Measurements from ENCODE around the gene NXPH3. TPM values are rescaled to one million over a fixed set of nuclear protein-coding genes. Genes with fewer than 3 reads are reported as not detected.
A peak's percentile ranks its signal among the peaks of the same experiment; 100 is the strongest.

The NXPH3 gene
- total and polyA plus RNA-seq, 2 of the 13 experiments (the other 11 are each of a cell fraction or from before 2014, with no cell fraction given): 0.04 to 0.58 TPM

DNA sequence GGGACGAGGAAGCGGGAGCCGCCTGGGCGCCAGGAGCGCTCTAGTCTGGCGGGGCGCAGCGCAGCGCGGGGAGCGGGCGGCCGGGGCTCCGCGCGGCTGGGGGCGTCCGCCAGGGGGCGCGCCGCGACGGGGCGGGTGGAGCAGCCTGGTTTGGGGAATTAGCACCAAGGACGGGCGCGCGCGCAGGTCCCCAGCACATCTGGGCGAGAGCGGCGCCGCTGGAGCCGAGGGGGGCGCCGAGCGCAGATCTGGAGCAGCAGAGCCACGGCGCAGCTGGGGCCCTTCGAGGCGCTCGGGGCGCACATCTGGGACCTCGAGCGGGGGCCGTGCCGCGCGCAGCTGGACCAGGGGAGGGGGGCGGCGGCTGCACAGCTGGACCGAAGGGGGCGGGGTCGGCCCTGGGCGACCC lies at the start of gene NXPH3 (continued):
- TF ChIP-seq SP4 (CRISPR knock-in tag; IDR thresholded peaks at IDR 0.05): no peak
- TF ChIP-seq ZNF124 (CRISPR knock-in tag; IDR thresholded peaks at IDR 0.05): no peak
- TF ChIP-seq NBN (conservative IDR thresholded peaks at IDR 0.05): no peak
- TF ChIP-seq, protein P1, sequence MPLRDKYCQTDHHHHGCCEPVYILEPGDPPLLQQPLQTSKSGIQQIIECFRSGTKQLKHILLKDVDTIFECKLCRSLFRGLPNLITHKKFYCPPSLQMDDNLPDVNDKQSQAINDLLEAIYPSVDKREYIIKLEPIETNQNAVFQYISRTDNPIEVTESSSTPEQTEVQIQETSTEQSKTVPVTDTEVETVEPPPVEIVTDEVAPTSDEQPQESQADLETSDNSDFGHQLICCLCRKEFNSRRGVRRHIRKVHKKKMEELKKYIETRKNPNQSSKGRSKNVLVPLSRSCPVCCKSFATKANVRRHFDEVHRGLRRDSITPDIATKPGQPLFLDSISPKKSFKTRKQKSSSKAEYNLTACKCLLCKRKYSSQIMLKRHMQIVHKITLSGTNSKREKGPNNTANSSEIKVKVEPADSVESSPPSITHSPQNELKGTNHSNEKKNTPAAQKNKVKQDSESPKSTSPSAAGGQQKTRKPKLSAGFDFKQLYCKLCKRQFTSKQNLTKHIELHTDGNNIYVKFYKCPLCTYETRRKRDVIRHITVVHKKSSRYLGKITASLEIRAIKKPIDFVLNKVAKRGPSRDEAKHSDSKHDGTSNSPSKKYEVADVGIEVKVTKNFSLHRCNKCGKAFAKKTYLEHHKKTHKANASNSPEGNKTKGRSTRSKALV (CRISPR knock-in tag; IDR thresholded peaks at IDR 0.05): peak; percentile 84
- no peak for TF ChIP-seq MTF2 (CRISPR knock-in tag; IDR thresholded peaks at IDR 0.05; ENCODE audit: borderline replicate concordance)
- TF ChIP-seq, protein P2, sequence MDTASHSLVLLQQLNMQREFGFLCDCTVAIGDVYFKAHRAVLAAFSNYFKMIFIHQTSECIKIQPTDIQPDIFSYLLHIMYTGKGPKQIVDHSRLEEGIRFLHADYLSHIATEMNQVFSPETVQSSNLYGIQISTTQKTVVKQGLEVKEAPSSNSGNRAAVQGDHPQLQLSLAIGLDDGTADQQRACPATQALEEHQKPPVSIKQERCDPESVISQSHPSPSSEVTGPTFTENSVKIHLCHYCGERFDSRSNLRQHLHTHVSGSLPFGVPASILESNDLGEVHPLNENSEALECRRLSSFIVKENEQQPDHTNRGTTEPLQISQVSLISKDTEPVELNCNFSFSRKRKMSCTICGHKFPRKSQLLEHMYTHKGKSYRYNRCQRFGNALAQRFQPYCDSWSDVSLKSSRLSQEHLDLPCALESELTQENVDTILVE (CRISPR knock-in tag; IDR thresholded peaks at IDR 0.05): no peak
- TF ChIP-seq, protein P3, sequence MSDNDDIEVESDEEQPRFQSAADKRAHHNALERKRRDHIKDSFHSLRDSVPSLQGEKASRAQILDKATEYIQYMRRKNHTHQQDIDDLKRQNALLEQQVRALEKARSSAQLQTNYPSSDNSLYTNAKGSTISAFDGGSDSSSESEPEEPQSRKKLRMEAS (IDR thresholded peaks at IDR 0.05): no peak; the same call in 1 of the 2 replicates
- no peak for TF ChIP-seq TBX3 (IDR thresholded peaks at IDR 0.05; ENCODE audit: borderline replicate concordance)
- TF ChIP-seq SKI (IDR thresholded peaks at IDR 0.05; ENCODE audit: partially characterized antibody): peak; percentile 66
- TF ChIP-seq KDM1A (CRISPR knock-in tag; IDR thresholded peaks at IDR 0.05): no peak
- TF ChIP-seq, protein P4, sequence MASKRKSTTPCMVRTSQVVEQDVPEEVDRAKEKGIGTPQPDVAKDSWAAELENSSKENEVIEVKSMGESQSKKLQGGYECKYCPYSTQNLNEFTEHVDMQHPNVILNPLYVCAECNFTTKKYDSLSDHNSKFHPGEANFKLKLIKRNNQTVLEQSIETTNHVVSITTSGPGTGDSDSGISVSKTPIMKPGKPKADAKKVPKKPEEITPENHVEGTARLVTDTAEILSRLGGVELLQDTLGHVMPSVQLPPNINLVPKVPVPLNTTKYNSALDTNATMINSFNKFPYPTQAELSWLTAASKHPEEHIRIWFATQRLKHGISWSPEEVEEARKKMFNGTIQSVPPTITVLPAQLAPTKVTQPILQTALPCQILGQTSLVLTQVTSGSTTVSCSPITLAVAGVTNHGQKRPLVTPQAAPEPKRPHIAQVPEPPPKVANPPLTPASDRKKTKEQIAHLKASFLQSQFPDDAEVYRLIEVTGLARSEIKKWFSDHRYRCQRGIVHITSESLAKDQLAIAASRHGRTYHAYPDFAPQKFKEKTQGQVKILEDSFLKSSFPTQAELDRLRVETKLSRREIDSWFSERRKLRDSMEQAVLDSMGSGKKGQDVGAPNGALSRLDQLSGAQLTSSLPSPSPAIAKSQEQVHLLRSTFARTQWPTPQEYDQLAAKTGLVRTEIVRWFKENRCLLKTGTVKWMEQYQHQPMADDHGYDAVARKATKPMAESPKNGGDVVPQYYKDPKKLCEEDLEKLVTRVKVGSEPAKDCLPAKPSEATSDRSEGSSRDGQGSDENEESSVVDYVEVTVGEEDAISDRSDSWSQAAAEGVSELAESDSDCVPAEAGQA (IDR thresholded peaks at IDR 0.05; ENCODE audit: low read depth): no peak
- TF ChIP-seq, protein P4 (CRISPR knock-in tag; IDR thresholded peaks at IDR 0.05; ENCODE audit: borderline replicate concordance): no peak
- no peak for TF ChIP-seq ZFP36 (IDR thresholded peaks at IDR 0.05; ENCODE audit: borderline replicate concordance, low read depth, low read length, partially characterized antibody)
- TF ChIP-seq ZNF780A (CRISPR knock-in tag; IDR thresholded peaks at IDR 0.05): no peak
- TF ChIP-seq THAP11 (CRISPR knock-in tag; IDR thresholded peaks at IDR 0.05): no peak
- 0 out of 2 replicates have a peak, but pooled peaks have one; percentile 44 for TF ChIP-seq ZNF709 (CRISPR knock-in tag; IDR thresholded peaks at IDR 0.05)
- peak; percentile 31; the same call in 1 of the 2 replicates for TF ChIP-seq ZSCAN21 (CRISPR knock-in tag; IDR thresholded peaks at IDR 0.05; ENCODE audit: borderline replicate concordance)
- TF ChIP-seq, protein P5, sequence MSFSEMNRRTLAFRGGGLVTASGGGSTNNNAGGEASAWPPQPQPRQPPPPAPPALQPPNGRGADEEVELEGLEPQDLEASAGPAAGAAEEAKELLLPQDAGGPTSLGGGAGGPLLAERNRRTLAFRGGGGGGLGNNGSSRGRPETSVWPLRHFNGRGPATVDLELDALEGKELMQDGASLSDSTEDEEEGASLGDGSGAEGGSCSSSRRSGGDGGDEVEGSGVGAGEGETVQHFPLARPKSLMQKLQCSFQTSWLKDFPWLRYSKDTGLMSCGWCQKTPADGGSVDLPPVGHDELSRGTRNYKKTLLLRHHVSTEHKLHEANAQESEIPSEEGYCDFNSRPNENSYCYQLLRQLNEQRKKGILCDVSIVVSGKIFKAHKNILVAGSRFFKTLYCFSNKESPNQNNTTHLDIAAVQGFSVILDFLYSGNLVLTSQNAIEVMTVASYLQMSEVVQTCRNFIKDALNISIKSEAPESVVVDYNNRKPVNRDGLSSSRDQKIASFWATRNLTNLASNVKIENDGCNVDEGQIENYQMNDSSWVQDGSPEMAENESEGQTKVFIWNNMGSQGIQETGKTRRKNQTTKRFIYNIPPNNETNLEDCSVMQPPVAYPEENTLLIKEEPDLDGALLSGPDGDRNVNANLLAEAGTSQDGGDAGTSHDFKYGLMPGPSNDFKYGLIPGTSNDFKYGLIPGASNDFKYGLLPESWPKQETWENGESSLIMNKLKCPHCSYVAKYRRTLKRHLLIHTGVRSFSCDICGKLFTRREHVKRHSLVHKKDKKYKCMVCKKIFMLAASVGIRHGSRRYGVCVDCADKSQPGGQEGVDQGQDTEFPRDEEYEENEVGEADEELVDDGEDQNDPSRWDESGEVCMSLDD (CRISPR knock-in tag; IDR thresholded peaks at IDR 0.05; ENCODE audit: borderline replicate concordance): no peak
- no peak for TF ChIP-seq FOXJ3 (CRISPR knock-in tag; IDR thresholded peaks at IDR 0.05; ENCODE audit: borderline replicate concordance)

Measured in HepG2 (cell line).